Astrocyte of the cerebellum (primary cell): ENCODE data around the gene EMC8.

Source experiments
- DNase-seq: peaks from one replicate; pipeline ENCODE4 v3.0.0-alpha.2; 2011; ENCODE audit warnings: low read depth
- H3K4me3 ChIP-seq: 2 replicates; pipeline ENCODE4 v1.5.1; 2011; ENCODE audit warnings: mild to moderate bottlenecking, low read depth, low read length, moderate library complexity
- in situ Hi-C: cut with HindIII; loops from 2 replicates; pipeline ENCODE4 v1.10.0; 2017; ENCODE audit warnings: low sequenced_read_pairs
- TF ChIP-seq, protein P1 (sequence below): IDR thresholded peaks from 2 replicates; pipeline ENCODE4 v1.5.1; 2012; ENCODE audit warnings: low read length, low read depth, moderate library complexity, mild to moderate bottlenecking; ENCODE audit errors: missing control alignments

Gene EMC8

GRCh38 chr16:85765211-85765610, 34.1 kb downstream of the EMC8 start:
- in situ Hi-C loops, result no loop called here
- DNase-seq, result no peak
- TF ChIP-seq, protein P1, sequence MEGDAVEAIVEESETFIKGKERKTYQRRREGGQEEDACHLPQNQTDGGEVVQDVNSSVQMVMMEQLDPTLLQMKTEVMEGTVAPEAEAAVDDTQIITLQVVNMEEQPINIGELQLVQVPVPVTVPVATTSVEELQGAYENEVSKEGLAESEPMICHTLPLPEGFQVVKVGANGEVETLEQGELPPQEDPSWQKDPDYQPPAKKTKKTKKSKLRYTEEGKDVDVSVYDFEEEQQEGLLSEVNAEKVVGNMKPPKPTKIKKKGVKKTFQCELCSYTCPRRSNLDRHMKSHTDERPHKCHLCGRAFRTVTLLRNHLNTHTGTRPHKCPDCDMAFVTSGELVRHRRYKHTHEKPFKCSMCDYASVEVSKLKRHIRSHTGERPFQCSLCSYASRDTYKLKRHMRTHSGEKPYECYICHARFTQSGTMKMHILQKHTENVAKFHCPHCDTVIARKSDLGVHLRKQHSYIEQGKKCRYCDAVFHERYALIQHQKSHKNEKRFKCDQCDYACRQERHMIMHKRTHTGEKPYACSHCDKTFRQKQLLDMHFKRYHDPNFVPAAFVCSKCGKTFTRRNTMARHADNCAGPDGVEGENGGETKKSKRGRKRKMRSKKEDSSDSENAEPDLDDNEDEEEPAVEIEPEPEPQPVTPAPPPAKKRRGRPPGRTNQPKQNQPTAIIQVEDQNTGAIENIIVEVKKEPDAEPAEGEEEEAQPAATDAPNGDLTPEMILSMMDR, result no peak

GRCh38 chr16:85763616-85764015, 35.7 kb downstream of the EMC8 start:
- no peak overlapping the region for H3K4me3 ChIP-seq
- in situ Hi-C loops, result no loop called here
- no peak for DNase-seq
- TF ChIP-seq, protein P1, result no peak

More at GRCh38 chr16:85765211-85765610, 34.1 kb downstream of the EMC8 start:
- H3K4me3 ChIP-seq, result no peak overlapping the region

GRCh38 chr16:85762970-85763369, 36.4 kb downstream of the EMC8 start:
- TF ChIP-seq, protein P1, result no peak
- in situ Hi-C loops, result no loop called here
- no peak for DNase-seq
- no peak overlapping the region for H3K4me3 ChIP-seq

GRCh38 chr16:85761861-85762260, 37.5 kb downstream of the EMC8 start:
- TF ChIP-seq, protein P1, result no peak
- in situ Hi-C loops, result no loop called here
- DNase-seq, result no peak
- no peak overlapping the region for H3K4me3 ChIP-seq

- H3K4me3 ChIP-seq, result no peak overlapping the region
- in situ Hi-C loops, result no loop called here
- DNase-seq, result no peak
These were observed 39.5 kb downstream of the EMC8 start for GRCh38 chr16:85759631-85760419.

GRCh38 chr16:85759136-85759535, 40.2 kb downstream of the EMC8 start:
- in situ Hi-C loops, result no loop called here
- no peak for DNase-seq
- TF ChIP-seq, protein P1, result no peak
- no peak overlapping the region for H3K4me3 ChIP-seq

More at GRCh38 chr16:85759631-85760419, 39.5 kb downstream of the EMC8 start:
- TF ChIP-seq, protein P1, result peak; percentile 25
